ENCODE measurements around the gene GRHPR. TPM values are rescaled to one million over a fixed set of nuclear protein-coding genes. Genes with fewer than 3 reads are reported as not detected.

Gene GRHPR
- total and polyA plus RNA-seq, 7 donors, result 72.2 to 138 (median 100) TPM

- no peak overlapping the region for H3K4me3 ChIP-seq
- H3K36me3 ChIP-seq (ENCODE audit: insufficient read depth in 1 of 2, low read depth in 1 of 2), result no peaks in the 10 kb centered on the region
- no peak overlapping the region for H3K27ac ChIP-seq
- no peaks in the 10 kb centered on the region for H3K9me3 ChIP-seq
- H3K4me1 ChIP-seq, result no peaks in the 10 kb centered on the region
- TF ChIP-seq, protein P1, sequence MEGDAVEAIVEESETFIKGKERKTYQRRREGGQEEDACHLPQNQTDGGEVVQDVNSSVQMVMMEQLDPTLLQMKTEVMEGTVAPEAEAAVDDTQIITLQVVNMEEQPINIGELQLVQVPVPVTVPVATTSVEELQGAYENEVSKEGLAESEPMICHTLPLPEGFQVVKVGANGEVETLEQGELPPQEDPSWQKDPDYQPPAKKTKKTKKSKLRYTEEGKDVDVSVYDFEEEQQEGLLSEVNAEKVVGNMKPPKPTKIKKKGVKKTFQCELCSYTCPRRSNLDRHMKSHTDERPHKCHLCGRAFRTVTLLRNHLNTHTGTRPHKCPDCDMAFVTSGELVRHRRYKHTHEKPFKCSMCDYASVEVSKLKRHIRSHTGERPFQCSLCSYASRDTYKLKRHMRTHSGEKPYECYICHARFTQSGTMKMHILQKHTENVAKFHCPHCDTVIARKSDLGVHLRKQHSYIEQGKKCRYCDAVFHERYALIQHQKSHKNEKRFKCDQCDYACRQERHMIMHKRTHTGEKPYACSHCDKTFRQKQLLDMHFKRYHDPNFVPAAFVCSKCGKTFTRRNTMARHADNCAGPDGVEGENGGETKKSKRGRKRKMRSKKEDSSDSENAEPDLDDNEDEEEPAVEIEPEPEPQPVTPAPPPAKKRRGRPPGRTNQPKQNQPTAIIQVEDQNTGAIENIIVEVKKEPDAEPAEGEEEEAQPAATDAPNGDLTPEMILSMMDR (IDR thresholded peaks at IDR 0.05), result no peak
- no peak for ATAC-seq
- H3K27me3 ChIP-seq (ENCODE audit: insufficient read depth in 3 of 3, low read length in 2 of 3), result no peaks in the 10 kb centered on the region
- 91 to 94% (median 92%) methylated on average over 11 of the region's 11 CpGs for WGBS, 3 donors
- no peak for DNase-seq
- intact Hi-C loops (cut with DNase I), result loop anchor here in 1 of 2 donors (10.0 kb wide), 1 partner anchor 988 kb away; the partner anchor contains the start of gene ALDH1B1
Measured at GRCh38 chr9:37406603-37407401, 15.7 kb upstream of the GRHPR start.

DNA sequence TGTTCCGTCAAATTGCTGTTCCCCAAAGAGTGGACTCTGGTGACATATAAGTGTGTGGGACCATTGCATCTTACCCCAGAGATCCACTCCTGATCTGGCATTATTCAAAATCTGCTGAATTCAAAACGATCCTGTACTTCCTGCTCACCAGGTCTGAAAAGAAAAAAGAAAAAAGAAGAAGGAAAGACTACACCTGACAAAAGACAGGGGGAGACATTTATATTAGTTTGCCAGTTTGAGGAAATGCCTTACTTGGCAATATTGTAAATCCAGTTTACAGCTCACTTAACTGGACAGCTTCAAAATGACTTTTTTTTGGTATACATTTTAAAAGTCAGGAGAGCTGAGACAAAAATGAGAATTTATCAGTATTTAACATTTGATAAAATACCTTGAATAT is 15.0 kb upstream of the GRHPR start:
- ATAC-seq (no peak), DNase-seq (no peak)
- H3K36me3 ChIP-seq (ENCODE audit: insufficient read depth in 1 of 2, low read depth in 1 of 2), result no peaks in the 10 kb centered on the region
- intact Hi-C loops (cut with DNase I), result loop anchor here in 1 of 2 donors (10.0 kb wide), 1 partner anchor 987 kb away; the partner anchor contains the start of gene ALDH1B1
- H3K4me1 ChIP-seq, result peaks cover 5% of the 10 kb centered on the region
- TF ChIP-seq, protein P1 (IDR thresholded peaks at IDR 0.05), result no peak
- H3K27ac ChIP-seq, result no peak overlapping the region
- H3K27me3 ChIP-seq (ENCODE audit: insufficient read depth in 3 of 3, low read length in 2 of 3), result no peaks in the 10 kb centered on the region
- WGBS, 3 donors, result 65 to 68% (median 68%) methylated on average over 2 of the region's 2 CpGs
- H3K4me3 ChIP-seq, result no peak overlapping the region
- H3K9me3 ChIP-seq, result no peaks in the 10 kb centered on the region

DNA sequence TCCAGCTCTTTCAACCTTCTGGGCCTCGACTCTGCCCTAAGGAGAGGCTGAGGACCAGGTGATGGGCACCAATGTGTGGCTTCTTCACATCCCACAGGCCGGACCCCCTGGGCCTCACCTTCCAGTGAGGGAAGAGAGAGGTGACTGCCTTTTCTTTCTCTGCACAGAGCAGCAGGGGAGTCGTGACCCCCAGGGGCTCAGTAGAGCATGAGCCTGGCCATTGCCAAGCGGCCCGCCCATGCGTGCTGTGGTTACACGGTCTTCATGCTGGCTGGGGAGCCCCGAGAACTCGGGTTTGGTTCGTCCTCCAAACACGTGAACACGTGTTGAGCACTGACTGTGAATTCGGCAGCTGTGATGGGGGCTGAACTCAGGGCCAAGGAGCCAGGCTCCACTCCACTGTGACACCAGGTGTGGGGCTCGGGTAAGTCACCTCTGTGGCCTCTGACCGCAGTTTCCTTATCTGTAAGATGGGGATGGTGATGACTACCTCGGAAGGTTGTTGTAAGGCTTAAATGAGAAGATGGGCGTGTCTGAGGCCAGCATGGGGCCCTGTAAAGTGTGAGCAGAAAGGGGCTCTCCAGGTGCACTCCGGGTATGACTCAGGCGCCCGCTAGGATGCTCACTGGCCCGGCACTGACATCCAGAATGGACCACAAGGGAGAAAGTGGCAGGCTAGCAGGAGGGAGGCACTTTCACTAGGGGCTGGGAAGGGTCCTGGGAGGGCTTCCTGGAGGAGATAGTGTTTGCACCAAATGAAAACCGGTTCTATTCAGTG is 13.4 kb upstream of the GRHPR start:
- Histone ChIP-seq H3K36me3 (ENCODE audit: insufficient read depth in 1 of 2, low read depth in 1 of 2) (no peaks in the 10 kb centered on the region), H3K4me1 (peaks cover 18% of the 10 kb centered on the region), H3K27me3 (ENCODE audit: insufficient read depth in 3 of 3, low read length in 2 of 3) (no peaks in the 10 kb centered on the region), H3K4me3 (no peak overlapping the region), H3K9me3 (no peaks in the 10 kb centered on the region), H3K27ac (no peak overlapping the region)
- TF ChIP-seq, protein P1 (IDR thresholded peaks at IDR 0.05), result no peak
- WGBS, 3 donors, result 86 to 89% (median 89%) methylated on average over 22 of the region's 22 CpGs
- DNase-seq, result no peak
- ATAC-seq, result no peak
- intact Hi-C loops (cut with DNase I), result loop anchor here in 1 of 2 donors (10.0 kb wide), 1 partner anchor 986 kb away; the partner anchor contains the start of gene ALDH1B1

GRCh38 chr9:37410354-37410861 is 12.1 kb upstream of the GRHPR start:
- no peak for DNase-seq
- 91 to 93% (median 93%) methylated on average over 8 to 9 of the region's 9 CpGs for WGBS, 3 donors
- TF ChIP-seq, protein P1 (IDR thresholded peaks at IDR 0.05), result no peak
- intact Hi-C loops (cut with DNase I), result no loop called here
- no peak for ATAC-seq
- Histone ChIP-seq H3K27ac (no peak overlapping the region), H3K36me3 (ENCODE audit: insufficient read depth in 1 of 2, low read depth in 1 of 2) (no peaks in the 10 kb centered on the region), H3K4me1 (peaks cover 28% of the 10 kb centered on the region), H3K27me3 (ENCODE audit: insufficient read depth in 3 of 3, low read length in 2 of 3) (no peaks in the 10 kb centered on the region), H3K4me3 (no peak overlapping the region), H3K9me3 (no peaks in the 10 kb centered on the region)

Data from psoas muscle (tissue), 8 donors.